Activated CD4-positive, alpha-beta T cell treated with anti-CD3 and anti-CD28 coated beads, Interleukin-2, amount 10 ng/mL, durations not matched to agents 7 days and 5 days (primary cell): ENCODE data around the gene TSSK6. TPM values are rescaled to one million over a fixed set of nuclear protein-coding genes. Genes with fewer than 3 reads are reported as not detected.
A peak's percentile ranks its signal among the peaks of the same experiment; 100 is the strongest.

Experiments used
- CTCF ChIA-PET: fragments of 350-600 bp; sonication (Branson Sonifier 250); formaldehyde crosslinking; loops from one replicate; lab custom pipeline; 2021; ENCODE audit warnings: antibody characterized with exemption; lab: Charles Lee
- POLR2A ChIA-PET: fragments of 350-600 bp; sonication (Branson Sonifier 250); formaldehyde crosslinking; loops from one replicate; lab custom pipeline; 2021; ENCODE audit warnings: antibody characterized with exemption; lab: Charles Lee
- DNase-seq: peaks from one replicate; pipeline ENCODE4 v3.0.0-alpha.2; 2020
- H3K27ac Mint-ChIP-seq: one replicate; pipeline ENCODE4 v1.8.0; 2021; ENCODE audit warnings: mild to moderate bottlenecking, moderate library complexity, mixed read lengths
- H3K27me3 Mint-ChIP-seq: one replicate; pipeline ENCODE4 v1.8.0; 2021; ENCODE audit warnings: mixed read lengths
- H3K36me3 Mint-ChIP-seq: one replicate; pipeline ENCODE4 v1.8.0; 2021; ENCODE audit warnings: low read depth, mixed read lengths
- H3K4me1 Mint-ChIP-seq: one replicate; pipeline ENCODE4 v1.8.0; 2021; ENCODE audit warnings: mixed read lengths
- H3K4me3 Mint-ChIP-seq: one replicate; pipeline ENCODE4 v1.8.0; 2021; ENCODE audit warnings: mild to moderate bottlenecking, moderate library complexity, mixed read lengths
- H3K9me3 Mint-ChIP-seq: one replicate; pipeline ENCODE4 v1.8.0; 2021; ENCODE audit warnings: mixed read lengths
- total RNA-seq, 2 experiments: library from RNA; stranded (reverse); gene quantifications; one replicate each; pipeline ENCODE4 v1.2.3, GENCODE V29; 2021

The TSSK6 gene
- total RNA-seq, 2 experiments from 2014 or later = 3.7 to 4.4 TPM

GRCh38 chr19:19550972-19551852 lies 35.9 kb upstream of the TSSK6 start:
- Mint-ChIP-seq H3K4me3 (no peak overlapping the region), H3K27ac (peak overlapping the region; percentile 62), H3K27me3 (peaks cover 3% of the 10 kb centered on the region), H3K4me1 (peaks cover 3% of the 10 kb centered on the region), H3K36me3 (no peaks in the 10 kb centered on the region), H3K9me3 (no peaks in the 10 kb centered on the region)
- ChIA-PET CTCF (interaction anchor here (0.5 to 2.0 kb wide), 9 partner anchors 10 to 99 kb away, joined by 3 to 12 read pairs (median 5); partner anchors contain the start of gene GMIP), POLR2A (no interaction called here)
- DNase-seq = no peak

- H3K36me3 Mint-ChIP-seq = no peaks in the 10 kb centered on the region
- H3K4me3 Mint-ChIP-seq = no peak overlapping the region
- H3K4me1 Mint-ChIP-seq = peaks cover 3% of the 10 kb centered on the region
- H3K27ac Mint-ChIP-seq = no peak overlapping the region
- ChIA-PET CTCF (interaction anchor here (0.5 to 1.5 kb wide), 4 partner anchors 10 to 204 kb away, joined by 3 to 12 read pairs (median 4); no protein-coding TSS in a partner anchor), POLR2A (no interaction called here)
- no peaks in the 10 kb centered on the region for H3K9me3 Mint-ChIP-seq
- peaks cover 3% of the 10 kb centered on the region for H3K27me3 Mint-ChIP-seq
- DNase-seq = no peak
Measured at GRCh38 chr19:19550485-19550929, 35.2 kb upstream of the TSSK6 start.

- DNase-seq = no peak
- Mint-ChIP-seq H3K27me3 (peaks cover 3% of the 10 kb centered on the region), H3K36me3 (no peaks in the 10 kb centered on the region), H3K4me3 (no peak overlapping the region), H3K4me1 (peaks cover 3% of the 10 kb centered on the region), H3K27ac (no peak overlapping the region), H3K9me3 (no peaks in the 10 kb centered on the region)
- POLR2A ChIA-PET = no interaction called here
- CTCF ChIA-PET = interaction anchor here (0.6 kb wide), 1 partner anchor 203 kb away, joined by 3 read pairs; no protein-coding TSS in a partner anchor
Measured at GRCh38 chr19:19549804-19550464, 34.6 kb upstream of the TSSK6 start.

GRCh38 chr19:19548915-19549759 lies 33.8 kb upstream of the TSSK6 start:
- CTCF ChIA-PET = interaction anchor here (0.9 to 2.1 kb wide), 2 partner anchors 8 to 95 kb away, joined by 3 to 5 read pairs; partner anchors contain the start of gene GMIP
- no peaks in the 10 kb centered on the region for H3K36me3 Mint-ChIP-seq
- peaks cover 3% of the 10 kb centered on the region for H3K27me3 Mint-ChIP-seq
- no peak for DNase-seq
- no peaks in the 10 kb centered on the region for H3K4me1 Mint-ChIP-seq
- POLR2A ChIA-PET = no interaction called here
- H3K4me3 Mint-ChIP-seq = no peak overlapping the region
- H3K27ac Mint-ChIP-seq = no peak overlapping the region
- H3K9me3 Mint-ChIP-seq = no peaks in the 10 kb centered on the region

- POLR2A ChIA-PET = no interaction called here
- Mint-ChIP-seq H3K27me3 (peaks cover 3% of the 10 kb centered on the region), H3K4me1 (no peaks in the 10 kb centered on the region), H3K36me3 (no peaks in the 10 kb centered on the region), H3K4me3 (no peak overlapping the region), H3K27ac (no peak overlapping the region), H3K9me3 (no peaks in the 10 kb centered on the region)
- no peak for DNase-seq
- CTCF ChIA-PET = interaction anchor here (1.3 to 2.1 kb wide), 3 partner anchors 9 to 96 kb away, joined by 3 to 5 read pairs (median 4); partner anchors contain the start of gene GMIP
Measured at GRCh38 chr19:19547674-19548336, 32.5 kb upstream of the TSSK6 start.

GRCh38 chr19:19546751-19547162 lies 31.4 kb upstream of the TSSK6 start:
- Mint-ChIP-seq H3K27ac (no peak overlapping the region), H3K4me3 (no peak overlapping the region), H3K4me1 (peaks cover 8% of the 10 kb centered on the region), H3K9me3 (no peaks in the 10 kb centered on the region), H3K36me3 (no peaks in the 10 kb centered on the region), H3K27me3 (peaks cover 3% of the 10 kb centered on the region)
- ChIA-PET CTCF (interaction anchor here (1.3 to 1.4 kb wide), 2 partner anchors 8 to 15 kb away, joined by 3 to 4 read pairs; no protein-coding TSS in a partner anchor), POLR2A (no interaction called here)
- no peak for DNase-seq

GRCh38 chr19:19545707-19546106 lies 30.4 kb upstream of the TSSK6 start:
- Mint-ChIP-seq H3K9me3 (no peaks in the 10 kb centered on the region), H3K27me3 (peaks cover 4% of the 10 kb centered on the region), H3K4me3 (no peak overlapping the region), H3K36me3 (no peaks in the 10 kb centered on the region), H3K4me1 (peaks cover 13% of the 10 kb centered on the region), H3K27ac (no peak overlapping the region)
- ChIA-PET POLR2A (no interaction called here), CTCF (interaction anchor here (0.5 to 0.7 kb wide), 2 partner anchors 9 to 356 kb away, joined by 3 to 5 read pairs; no protein-coding TSS in a partner anchor)
- no peak for DNase-seq

GRCh38 chr19:19544954-19545591 lies 29.7 kb upstream of the TSSK6 start:
- Mint-ChIP-seq H3K4me3 (no peak overlapping the region), H3K4me1 (peaks cover 16% of the 10 kb centered on the region), H3K27ac (no peak overlapping the region), H3K9me3 (no peaks in the 10 kb centered on the region), H3K36me3 (no peaks in the 10 kb centered on the region), H3K27me3 (peaks cover 6% of the 10 kb centered on the region)
- no peak for DNase-seq
- ChIA-PET POLR2A (no interaction called here), CTCF (interaction anchor here (0.7 to 1.9 kb wide), 2 partner anchors 9 to 13 kb away, joined by 3 to 7 read pairs; no protein-coding TSS in a partner anchor)

- no peaks in the 10 kb centered on the region for H3K9me3 Mint-ChIP-seq
- no peak overlapping the region for H3K27ac Mint-ChIP-seq
- POLR2A ChIA-PET = no interaction called here
- H3K4me3 Mint-ChIP-seq = no peak overlapping the region
- no peak for DNase-seq
- no peaks in the 10 kb centered on the region for H3K36me3 Mint-ChIP-seq
- CTCF ChIA-PET = interaction anchor here (1.9 kb wide), 1 partner anchor 12 kb away, joined by 7 read pairs; no protein-coding TSS in a partner anchor
- H3K27me3 Mint-ChIP-seq = peaks cover 9% of the 10 kb centered on the region
- H3K4me1 Mint-ChIP-seq = peaks cover 16% of the 10 kb centered on the region
Measured at GRCh38 chr19:19544257-19544953, 29.1 kb upstream of the TSSK6 start.

- Mint-ChIP-seq H3K9me3 (no peaks in the 10 kb centered on the region), H3K4me3 (no peak overlapping the region), H3K27ac (no peak overlapping the region), H3K36me3 (no peaks in the 10 kb centered on the region), H3K27me3 (peaks cover 13% of the 10 kb centered on the region), H3K4me1 (peaks cover 21% of the 10 kb centered on the region)
- DNase-seq = no peak
- ChIA-PET POLR2A (no interaction called here), CTCF (interaction anchor here (0.7 to 1.9 kb wide), 3 partner anchors 9 to 11 kb away, joined by 3 to 7 read pairs (median 3); no protein-coding TSS in a partner anchor)
Measured at GRCh38 chr19:19543640-19544039, 28.3 kb upstream of the TSSK6 start.

GRCh38 chr19:19543101-19543500 lies 27.8 kb upstream of the TSSK6 start:
- Mint-ChIP-seq H3K4me3 (no peak overlapping the region), H3K36me3 (no peaks in the 10 kb centered on the region), H3K9me3 (no peaks in the 10 kb centered on the region), H3K27me3 (peaks cover 16% of the 10 kb centered on the region), H3K4me1 (peaks cover 24% of the 10 kb centered on the region), H3K27ac (no peak overlapping the region)
- no peak for DNase-seq
- ChIA-PET POLR2A (no interaction called here), CTCF (interaction anchor here (0.7 to 1.9 kb wide), 3 partner anchors 10 to 11 kb away, joined by 3 to 7 read pairs (median 3); no protein-coding TSS in a partner anchor)
